Pancreas (tissue), 10 donors: ENCODE data around the gene NUAK1. TPM values are rescaled to one million over a fixed set of nuclear protein-coding genes. Genes with fewer than 3 reads are reported as not detected.

Source experiments
- ATAC-seq, 4 donors: fragments of 200-7000 bp; cut with Tn5 transposase; one replicate each; pipeline versions ENCODE4 v1.8.0 to v1.9.1; 2020; ENCODE audit warnings: mild to moderate bottlenecking in 4 of 4, moderate library complexity in 4 of 4
- DNase-seq, 6 donors: peaks; one replicate each; pipeline ENCODE4 v3.0.0-alpha.2; 2020
- FAIRE-seq: peaks from 2 replicates; lab custom pipeline; 2012; peaks lifted over from hg19 to GRCh38; lab: Jason Lieb, UNC
- H3K27ac ChIP-seq, 4 donors: fragments of 200-600 bp; sonication (generic); 1 replicate in 3 of 4; 2 replicates in 1 of 4; pipeline versions ENCODE4 v1.5.0 to v1.8.0; 2020
- H3K27me3 ChIP-seq, 4 donors: fragments of 200-600 bp; one replicate each; pipeline ENCODE4 v1.8.0; 2021
- H3K36me3 ChIP-seq, 3 donors: fragments of 200-600 bp; sonication (generic) in 1 of 3; one replicate each; pipeline versions ENCODE4 v1.5.0 to v1.8.0; 2020 to 2021
- H3K4me1 ChIP-seq, 3 donors: fragments of 200-600 bp; one replicate each; pipeline ENCODE4 v1.8.0; 2021
- H3K4me3 ChIP-seq, 4 donors: fragments of 200-600 bp; sonication (generic) in 2 of 4; one replicate each; pipeline versions ENCODE4 v1.5.0 to v1.8.0; 2020 to 2021
- H3K9me3 ChIP-seq, 4 donors: fragments of 200-600 bp; one replicate each; pipeline ENCODE4 v1.8.0; 2021
- CTCF ChIP-seq, 4 donors: fragments of 200-600 bp; sonication (generic) in 3 of 4; IDR thresholded peaks; one replicate each; pipeline versions ENCODE4 v1.5.0 to v1.8.0; 2021; ENCODE audit warnings: antibody characterized with exemption in 4 of 4
- WGBS, 2 donors: extraction: QIAGEN DNeasy Blood & Tissue Kit; methylation state at CpG; one replicate each; pipeline ENCODE4 v1.1.7; 2013; 5-methylcytosine and 5-hydroxymethylcytosine counted together
- intact Hi-C, 3 donors: fragments of 100-400 bp; cut with DNase I; formaldehyde crosslinking; loops; one replicate each; pipeline versions ENCODE4 v1.11.1 to v1.14.2; 2022
- polyA plus RNA-seq, 2 donors: library from polyadenylated mRNA; stranded (reverse); fragments of 200-250 nt; gene quantifications; one replicate each; pipeline ENCODE4 v1.2.3, GENCODE V29; 2013
- total RNA-seq, 6 donors: library from RNA; stranded (reverse); fragmentation: NEBNext Ultra II Directional in 4 of 6; extraction: Animal tissue kit (Norgen Biotek cat#: 25700) in 4 of 6; gene quantifications; one replicate each; pipeline versions ENCODE4 v1.2.1 to v1.2.4, GENCODE V29; 2021 to 2023
- donor health status: healthy with polysubstance abuse.
- donor health status: DM: no; HTN: no; CAD: no; lungs with moderate emphysema.
- donor health status: DM: no; HTN: no; CAD: no.
- donor health status: control.
- donor health status: control.
- donor health status: Bipolar disorder and iron deficiency.
- donor health status: DM: yes; HTN: yes; CAD: no.
- donor health status: DM: no; HTN: no; CAD: no.
- donor health status: DM: no; HTN: no; CAD: no.
- donor health status: DM: yes; HTN: yes; CAD: no.

Gene NUAK1
- total and polyA plus RNA-seq, 8 donors, result 1.6 to 6.5 (median 2.6) TPM

DNA sequence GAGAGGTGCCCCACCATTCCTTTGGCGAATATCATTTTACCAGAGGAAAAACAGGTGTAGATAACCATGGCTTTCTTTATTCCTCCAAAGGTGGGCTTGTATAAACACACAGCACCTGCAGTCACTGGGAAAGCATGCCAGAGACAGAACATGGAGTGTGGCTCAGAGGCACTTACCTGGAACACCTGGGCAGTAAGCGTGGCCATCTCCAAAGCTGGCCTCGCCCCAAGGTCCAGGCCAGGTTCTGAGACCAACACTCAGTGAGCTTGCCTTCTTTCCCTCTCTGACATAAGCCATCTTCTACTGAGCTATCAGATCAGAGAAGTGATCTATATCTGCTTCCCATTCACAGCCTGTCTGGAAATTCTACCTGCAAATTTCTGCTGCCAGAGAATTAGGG, 70.5 kb downstream of the NUAK1 start:
- TF ChIP-seq CTCF (IDR thresholded peaks at IDR 0.05), result no peak
- Histone ChIP-seq H3K36me3 (peaks cover 0 to 5% (median 0%) of the 10 kb centered on the region in 3 donors), H3K27me3 (no peaks in the 10 kb centered on the region), H3K9me3 (no peaks in the 10 kb centered on the region), H3K4me1 (no peaks in the 10 kb centered on the region), H3K27ac (no peak overlapping the region), H3K4me3 (no peak overlapping the region)
- FAIRE-seq (no peak), ATAC-seq (no peak), DNase-seq (no peak)
- intact Hi-C loops, result no loop called here
- 93 to 96% methylated on average over 3 of the region's 3 CpGs for WGBS, 2 donors

- no peak for TF ChIP-seq CTCF (IDR thresholded peaks at IDR 0.05)
Observed at GRCh38 chr12:106067606-106068205, 71.0 kb downstream of the NUAK1 start.

DNA sequence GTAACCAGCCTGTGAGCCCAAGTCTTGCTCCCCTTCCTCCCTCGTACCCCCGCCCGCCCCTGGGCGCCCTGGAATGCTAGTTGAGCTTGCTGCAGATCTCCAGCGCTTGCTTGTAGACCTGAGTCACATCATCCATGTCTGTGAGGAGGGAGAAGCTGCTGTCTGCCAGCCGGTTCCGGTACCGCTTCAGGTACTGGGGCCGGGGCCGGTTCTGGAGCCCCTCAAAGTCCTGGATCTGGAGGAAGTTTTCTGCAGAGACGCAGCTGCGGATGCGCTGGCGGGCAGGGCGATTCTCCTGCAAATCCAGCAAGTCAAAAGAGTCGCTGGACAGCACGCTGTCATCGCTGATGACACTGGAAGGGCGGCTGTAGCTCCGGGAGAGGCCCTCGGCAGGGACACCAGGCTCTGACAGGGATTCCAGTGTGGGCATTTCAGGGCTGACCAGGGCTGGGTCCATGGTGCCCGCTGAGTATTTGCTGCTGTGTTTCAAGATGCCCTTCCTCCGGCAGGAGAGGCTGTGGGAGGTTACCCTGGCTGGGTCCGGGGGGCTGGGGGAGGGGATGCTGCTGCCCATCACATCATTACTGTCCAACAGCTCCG, 71.9 kb downstream of the NUAK1 start:
- FAIRE-seq, result no peak
- Histone ChIP-seq H3K27ac (no peak overlapping the region), H3K4me3 (no peak overlapping the region), H3K9me3 (no peaks in the 10 kb centered on the region), H3K36me3 (peaks cover 0 to 5% (median 0%) of the 10 kb centered on the region in 3 donors), H3K27me3 (no peaks in the 10 kb centered on the region), H3K4me1 (no peaks in the 10 kb centered on the region)
- no peak for TF ChIP-seq CTCF (IDR thresholded peaks at IDR 0.05)
- no peak for ATAC-seq
- WGBS, 2 donors, result 95 to 97% methylated on average over 25 of the region's 25 CpGs
- intact Hi-C loops, result no loop called here
- no peak for DNase-seq

More at GRCh38 chr12:106067606-106068205, 71.0 kb downstream of the NUAK1 start:
- no peak for DNase-seq
- ATAC-seq, result no peak
- Histone ChIP-seq H3K27ac (no peak overlapping the region), H3K9me3 (no peaks in the 10 kb centered on the region), H3K4me3 (no peak overlapping the region), H3K27me3 (no peaks in the 10 kb centered on the region), H3K4me1 (no peaks in the 10 kb centered on the region), H3K36me3 (peaks cover 0 to 5% (median 0%) of the 10 kb centered on the region in 3 donors)
- WGBS, 2 donors, result 86 to 93% methylated on average over 15 of the region's 15 CpGs
- FAIRE-seq, result no peak
- intact Hi-C loops, result no loop called here

DNA sequence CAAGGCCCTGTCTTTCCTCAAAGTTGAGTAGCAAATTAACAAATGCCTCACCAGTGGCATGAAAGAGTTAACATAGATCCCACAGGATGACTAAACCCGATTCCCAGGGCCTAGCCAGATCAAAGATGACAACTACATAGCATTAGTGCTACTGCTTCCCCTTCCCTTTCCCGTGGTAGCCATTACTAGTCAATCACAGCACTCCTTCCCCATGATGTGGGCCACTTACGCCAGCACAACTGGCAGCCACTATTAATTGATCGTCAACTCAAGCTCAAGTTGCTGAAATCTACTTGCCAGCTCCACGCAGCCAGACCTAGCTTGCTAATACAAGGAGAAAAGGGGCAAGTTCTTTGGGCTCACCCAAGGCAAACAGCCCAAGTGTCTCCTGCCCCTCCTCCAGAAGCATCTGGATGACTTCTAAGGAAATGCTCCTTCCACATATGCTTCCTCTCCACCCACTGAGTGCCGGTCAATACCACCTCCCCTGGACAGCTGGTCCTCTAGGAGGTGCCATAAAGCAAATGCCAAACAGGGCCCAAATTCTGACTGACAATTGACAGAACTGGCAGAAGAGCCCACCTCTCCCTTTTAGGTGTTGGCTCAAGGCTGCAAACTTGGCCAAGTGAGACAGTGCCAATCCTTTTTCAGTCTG, 72.6 kb downstream of the NUAK1 start:
- no peak for DNase-seq
- Histone ChIP-seq H3K9me3 (no peaks in the 10 kb centered on the region), H3K27me3 (no peaks in the 10 kb centered on the region), H3K27ac (no peak overlapping the region), H3K4me1 (no peaks in the 10 kb centered on the region), H3K4me3 (no peak overlapping the region), H3K36me3 (peaks cover 0 to 5% (median 0%) of the 10 kb centered on the region in 3 donors)
- 63 to 71% methylated on average over 6 of the region's 6 CpGs for WGBS, 2 donors
- no peak for FAIRE-seq
- no peak for TF ChIP-seq CTCF (IDR thresholded peaks at IDR 0.05)
- no peak for ATAC-seq
- intact Hi-C loops, result no loop called here
